HG02852 (cell line): ENCODE data around the gene SGTA.
A peak's percentile ranks its signal among the peaks of the same experiment; 100 is the strongest.
"Not testable (repeated sequence)": the region's sequence is repeated elsewhere in the genome, so short reads cannot be mapped to it uniquely, and the experiment has no call there.

Experiments used
- ATAC-seq: cut with Tn5 transposase; IDR thresholded peaks from one replicate; pipeline ENCODE4 v1.9.1; 2021; ENCODE audit warnings: mild to moderate bottlenecking, moderate library complexity; ENCODE audit not compliant: unreplicated experiment

The SGTA gene

GRCh38 chr19:2782936-2783780 lies at the start of gene SGTA:
Gene SGTA (minus strand): TSS chr19:2783273. CDS start chr19:2769068, 14,205 bp downstream.
- peak; percentile 77 for ATAC-seq

GRCh38 chr19:2827840-2828489 lies 44.9 kb upstream of the SGTA start:
- ATAC-seq: no peak

- no peak for ATAC-seq
Observed at GRCh38 chr19:2827022-2827421, 43.9 kb upstream of the SGTA start.

- no peak for ATAC-seq
Observed at GRCh38 chr19:2824129-2824528, 41.1 kb upstream of the SGTA start.

- no peak for ATAC-seq
Observed at GRCh38 chr19:2823646-2824045, 40.6 kb upstream of the SGTA start.

GRCh38 chr19:2822846-2823245 lies 39.8 kb upstream of the SGTA start:
- ATAC-seq: no peak

- ATAC-seq: peak; percentile 30
Observed at GRCh38 chr19:2820112-2820702, 37.1 kb upstream of the SGTA start.

GRCh38 chr19:2819540-2820111 lies 36.6 kb upstream of the SGTA start, which contains the start of gene ZNF554:
Gene ZNF554 (plus strand): TSS chr19:2819868. CDS start chr19:2820072, 204 bp downstream.
- ATAC-seq: peak; percentile 86

GRCh38 chr19:2817237-2817829 lies 34.3 kb upstream of the SGTA start:
- not testable (repeated sequence) for ATAC-seq

- ATAC-seq: no peak
Observed at GRCh38 chr19:2816641-2817040, 33.6 kb upstream of the SGTA start.

GRCh38 chr19:2815923-2816322 lies 32.9 kb upstream of the SGTA start:
- no peak for ATAC-seq

- no peak for ATAC-seq
Observed at GRCh38 chr19:2815191-2815614, 32.1 kb upstream of the SGTA start.

- ATAC-seq: no peak
Observed at GRCh38 chr19:2814426-2814825, 31.4 kb upstream of the SGTA start.

- ATAC-seq: no peak
Observed at GRCh38 chr19:2813235-2814160, 30.4 kb upstream of the SGTA start.

- no peak for ATAC-seq
Observed at GRCh38 chr19:2812414-2813234, 29.6 kb upstream of the SGTA start.

GRCh38 chr19:2811735-2812413 lies 28.8 kb upstream of the SGTA start:
- ATAC-seq: no peak

- no peak for ATAC-seq
Observed at GRCh38 chr19:2811221-2811722, 28.2 kb upstream of the SGTA start.
